ENCODE results near the gene PUS1.
"Not testable (repeated sequence)": the region's sequence is repeated elsewhere in the genome, so short reads cannot be mapped to it uniquely, and the experiment has no call there.

Gene PUS1

DNA sequence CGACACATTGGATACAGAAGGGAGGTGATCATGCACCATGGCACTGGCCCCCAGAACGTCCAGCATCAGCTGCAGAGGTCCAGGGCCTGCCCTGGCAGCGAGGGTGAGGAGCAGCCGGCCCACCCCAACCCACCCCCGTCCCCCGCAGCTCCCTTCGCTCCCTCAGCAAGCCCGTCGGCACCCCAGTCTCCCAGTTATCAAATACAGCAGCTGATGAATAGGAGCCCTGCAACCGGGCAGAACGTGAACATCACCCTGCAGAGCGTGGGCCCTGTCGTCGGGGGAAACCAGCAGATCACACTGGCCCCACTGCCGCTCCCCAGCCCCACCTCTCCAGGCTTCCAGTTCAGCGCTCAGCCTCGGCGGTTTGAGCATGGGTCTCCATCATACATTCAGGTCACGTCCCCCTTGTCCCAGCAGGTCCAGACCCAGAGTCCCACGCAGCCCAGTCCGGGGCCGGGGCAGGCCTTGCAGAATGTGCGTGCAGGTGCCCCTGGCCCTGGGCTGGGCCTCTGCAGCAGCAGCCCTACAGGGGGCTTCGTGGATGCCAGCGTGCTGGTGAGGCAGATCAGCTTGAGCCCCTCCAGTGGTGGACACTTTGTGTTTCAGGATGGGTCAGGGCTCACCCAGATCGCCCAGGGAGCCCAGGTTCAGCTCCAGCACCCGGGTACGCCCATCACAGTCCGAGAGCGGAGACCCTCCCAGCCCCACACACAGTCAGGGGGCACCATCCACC lies 31.7 kb downstream of the PUS1 start:
- not testable (repeated sequence) for DNase-seq (ENCODE audit: low read depth)

DNA sequence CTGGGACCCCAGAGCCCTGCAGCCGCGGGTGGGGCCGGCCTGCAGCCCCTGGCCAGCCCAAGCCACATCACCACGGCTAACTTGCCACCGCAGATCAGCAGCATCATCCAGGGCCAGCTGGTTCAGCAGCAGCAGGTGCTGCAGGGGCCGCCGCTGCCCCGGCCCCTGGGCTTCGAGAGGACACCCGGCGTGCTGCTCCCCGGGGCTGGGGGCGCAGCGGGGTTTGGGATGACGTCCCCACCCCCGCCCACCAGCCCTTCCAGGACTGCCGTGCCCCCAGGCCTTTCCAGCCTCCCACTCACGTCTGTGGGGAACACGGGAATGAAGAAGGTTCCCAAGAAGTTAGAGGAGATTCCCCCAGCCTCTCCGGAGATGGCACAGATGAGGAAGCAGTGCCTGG lies 32.3 kb downstream of the PUS1 start:
- not testable (repeated sequence) for DNase-seq (ENCODE audit: low read depth)

DNA sequence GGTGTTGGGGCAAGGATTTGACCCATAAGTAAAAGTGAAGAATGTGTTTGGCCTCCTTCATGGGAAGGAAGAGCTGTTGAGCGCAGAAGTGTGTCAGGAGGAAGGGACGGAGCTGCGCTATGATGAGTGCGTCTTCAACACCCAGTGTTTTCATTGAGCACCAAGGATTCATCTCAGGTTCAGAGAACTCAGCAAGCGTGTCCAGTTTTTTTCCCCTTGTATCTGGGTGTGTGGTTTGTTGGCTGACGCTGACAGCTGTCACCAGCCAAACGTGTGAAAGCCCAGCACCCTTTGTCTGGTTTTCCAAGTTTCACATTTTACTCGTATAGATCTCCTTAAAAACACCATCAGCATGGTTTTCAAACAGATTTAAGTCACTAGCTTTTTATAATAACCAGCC lies 33.0 kb downstream of the PUS1 start:
- no peak for DNase-seq (ENCODE audit: low read depth)

DNA sequence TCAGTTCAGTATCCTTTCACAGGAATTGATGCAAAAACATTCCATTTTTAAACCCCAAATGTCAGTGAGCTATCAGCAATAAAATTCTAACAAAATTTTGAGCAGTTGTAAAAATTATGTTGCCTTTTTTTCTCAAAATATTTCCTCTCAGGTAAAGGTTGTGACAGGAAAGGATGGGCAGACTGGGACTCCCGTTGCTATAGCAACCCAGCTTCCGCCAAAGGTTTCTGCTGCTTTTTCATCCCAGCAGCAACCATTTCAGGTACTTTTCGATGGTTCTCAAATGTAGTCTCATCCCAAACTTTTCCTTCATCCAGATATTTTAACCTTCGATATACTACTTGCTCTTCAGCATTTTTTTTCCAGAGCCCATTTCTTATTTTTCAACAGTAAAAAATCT lies 34.3 kb downstream of the PUS1 start:
- DNase-seq (ENCODE audit: low read depth) = no peak

DNA sequence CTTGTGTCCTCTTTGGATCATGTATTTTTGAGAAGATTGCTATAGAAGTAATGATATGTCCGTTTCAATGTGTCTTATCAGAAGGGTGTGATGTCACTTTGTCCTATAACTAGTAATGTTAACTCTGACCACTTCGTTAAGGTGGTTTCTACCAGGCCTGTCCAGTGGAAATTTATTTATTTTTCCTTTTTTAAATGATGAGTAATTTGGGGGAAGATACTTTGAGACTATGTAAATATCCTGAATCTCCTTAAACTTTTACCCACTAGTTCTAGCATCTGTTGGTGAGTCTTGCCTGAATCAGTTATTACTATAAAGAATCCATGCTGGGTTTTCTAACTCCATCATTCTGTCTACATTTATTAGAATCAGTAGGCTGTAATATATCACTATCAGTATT lies 36.0 kb downstream of the PUS1 start:
- DNase-seq (ENCODE audit: low read depth) = no peak

DNA sequence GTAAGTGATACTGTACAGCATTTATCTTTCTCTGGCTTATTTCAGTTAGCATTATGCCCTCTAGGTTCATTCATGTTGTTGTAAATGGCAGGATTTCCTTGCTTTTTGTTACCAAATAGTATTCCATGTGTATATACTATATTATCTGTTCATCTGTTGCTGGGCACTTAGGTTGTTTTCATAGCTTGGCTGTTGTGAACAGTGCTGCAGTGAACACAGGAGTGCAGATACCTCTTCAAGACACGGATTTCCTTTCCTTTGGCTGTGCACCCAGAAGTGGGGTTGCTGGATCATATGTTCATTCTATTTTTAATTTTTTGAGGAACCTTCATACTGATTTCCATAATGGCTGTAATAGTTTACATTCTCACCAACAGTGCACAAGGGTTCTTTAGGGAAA lies 42.1 kb downstream of the PUS1 start:
- DNase-seq (ENCODE audit: low read depth) = no peak

DNA sequence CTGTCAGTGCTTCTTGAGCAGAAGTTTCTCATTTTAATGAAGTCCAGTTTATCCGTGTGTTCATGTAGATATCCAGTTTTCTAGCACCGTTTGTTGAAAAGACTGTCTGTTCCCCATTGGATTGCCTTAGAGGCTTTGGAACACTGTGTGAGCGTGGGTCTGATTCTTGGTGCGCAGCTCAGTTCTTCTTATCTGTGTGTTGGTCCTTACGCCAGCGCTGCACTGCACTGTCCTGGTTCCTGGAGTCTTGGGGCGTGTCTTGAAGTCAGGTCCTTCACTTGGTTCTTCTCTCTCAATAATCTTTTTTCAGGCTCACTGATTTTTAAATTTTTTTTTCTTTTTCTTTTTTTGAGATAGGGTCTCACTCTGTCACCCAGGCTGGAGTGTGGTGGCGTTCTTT lies 46.2 kb downstream of the PUS1 start:
- no peak for DNase-seq (ENCODE audit: low read depth)

DNA sequence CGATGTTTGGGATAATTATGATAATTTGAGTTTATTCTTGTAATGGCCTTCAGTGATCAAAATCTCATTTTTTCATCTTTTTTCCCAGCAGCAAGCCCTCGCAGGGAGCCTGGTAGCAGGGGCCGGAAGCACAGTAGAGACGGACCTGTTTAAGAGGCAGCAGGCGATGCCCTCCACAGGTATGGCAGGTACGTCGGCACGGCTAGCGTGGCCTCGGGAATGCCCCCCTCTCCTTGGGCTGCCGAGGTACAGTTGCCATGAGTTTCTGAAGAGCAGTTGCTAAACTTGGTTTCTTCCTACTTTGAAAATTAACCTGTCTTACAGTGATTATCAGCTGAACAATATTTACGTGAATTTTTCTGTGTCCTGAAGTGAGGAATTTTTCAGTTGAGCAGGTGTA lies 50.5 kb downstream of the PUS1 start:
- DNase-seq (ENCODE audit: low read depth) = no peak

DNA sequence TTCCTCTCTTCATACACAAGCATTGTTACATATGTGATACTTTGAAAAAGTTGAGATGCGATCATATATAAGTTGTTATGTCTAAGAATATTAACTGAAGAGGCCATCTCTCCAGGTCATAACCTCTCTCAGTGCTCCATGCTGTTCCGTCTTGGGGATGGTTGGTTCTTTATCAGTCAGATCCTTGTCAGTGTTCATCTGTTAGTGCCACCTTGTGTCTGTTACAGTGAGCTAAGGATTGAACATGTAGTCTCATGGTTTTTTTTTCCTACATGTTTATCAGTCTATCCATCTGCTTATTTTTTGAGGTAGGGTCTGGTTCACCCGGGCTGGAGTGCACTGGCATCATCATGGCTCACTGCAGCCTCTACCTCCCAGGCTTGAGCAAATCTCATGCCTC lies 51.2 kb downstream of the PUS1 start:
- DNase-seq (ENCODE audit: low read depth) = no peak

DNA sequence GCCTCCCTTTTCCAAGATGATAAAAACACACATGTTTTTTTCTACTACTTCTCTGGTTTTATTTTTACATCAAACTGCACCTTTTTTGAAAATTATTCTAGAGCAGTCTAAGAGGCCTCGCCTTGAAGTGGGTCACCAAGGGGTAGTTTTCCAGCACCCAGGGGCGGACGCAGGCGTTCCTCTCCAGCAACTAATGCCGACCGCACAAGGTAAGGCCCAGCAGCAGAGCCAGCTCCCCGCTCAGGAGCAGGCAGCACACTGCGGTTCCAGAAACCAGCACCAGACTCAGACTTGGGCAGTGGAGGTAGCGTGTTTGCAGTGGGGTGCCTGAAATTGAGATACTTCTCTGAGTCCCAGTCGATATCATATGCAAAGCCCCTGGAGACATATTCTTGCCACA lies 52.3 kb downstream of the PUS1 start:
- DNase-seq (ENCODE audit: low read depth) = no peak

DNA sequence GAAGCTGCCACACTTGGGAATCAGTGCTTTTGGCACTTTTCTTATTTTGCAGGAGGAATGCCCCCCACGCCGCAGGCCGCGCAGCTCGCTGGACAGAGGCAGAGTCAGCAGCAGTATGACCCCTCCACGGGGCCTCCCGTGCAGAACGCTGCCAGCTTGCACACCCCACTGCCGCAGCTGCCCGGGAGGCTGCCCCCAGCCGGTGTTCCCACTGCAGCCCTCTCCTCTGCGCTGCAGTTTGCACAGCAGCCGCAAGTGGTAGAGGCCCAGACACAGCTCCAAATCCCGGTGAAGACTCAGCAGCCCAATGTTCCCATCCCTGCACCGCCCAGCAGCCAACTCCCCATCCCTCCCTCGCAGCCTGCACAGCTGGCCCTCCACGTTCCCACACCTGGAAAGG lies 53.0 kb downstream of the PUS1 start:
- no peak for DNase-seq (ENCODE audit: low read depth)

DNA sequence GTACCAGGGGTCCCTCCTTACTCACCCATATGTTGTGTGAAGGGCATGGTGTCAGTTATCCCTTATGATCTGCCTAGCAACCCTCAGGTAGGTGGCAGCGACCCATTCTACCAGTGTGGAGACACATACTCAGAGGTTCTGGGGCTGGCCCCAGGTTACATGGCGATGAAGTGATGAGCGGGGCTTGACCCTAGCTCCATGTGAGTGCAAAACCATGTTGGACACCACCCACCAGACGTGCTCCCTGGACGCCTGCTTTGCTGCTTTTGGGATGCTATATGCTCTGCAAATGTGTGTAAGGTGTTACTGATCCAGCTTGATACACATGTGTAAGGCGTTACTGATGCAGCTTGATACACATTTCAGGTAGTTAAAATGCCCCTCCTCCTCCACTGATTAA lies 54.0 kb downstream of the PUS1 start:
- DNase-seq (ENCODE audit: low read depth) = no peak

DNA sequence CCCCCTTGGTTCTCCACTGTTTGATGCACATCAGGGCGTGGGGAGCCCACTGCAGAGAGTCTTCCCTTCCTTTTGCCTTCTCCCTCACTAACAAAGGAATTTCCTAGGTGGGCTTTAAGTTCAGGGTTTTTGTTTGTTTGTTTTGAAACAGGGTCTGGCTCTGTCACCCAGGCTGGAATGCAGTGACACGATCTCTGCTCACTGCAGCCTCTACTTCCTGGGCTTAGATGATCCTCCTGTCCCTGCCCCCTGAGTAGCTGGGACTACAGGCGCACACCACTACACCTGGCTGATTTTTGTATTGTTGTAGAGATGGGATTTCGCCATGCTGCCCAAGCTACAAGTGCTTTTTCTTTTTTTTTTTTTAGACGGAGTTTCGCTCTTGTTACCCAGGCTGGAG lies 54.5 kb downstream of the PUS1 start:
- no peak for DNase-seq (ENCODE audit: low read depth)

DNA sequence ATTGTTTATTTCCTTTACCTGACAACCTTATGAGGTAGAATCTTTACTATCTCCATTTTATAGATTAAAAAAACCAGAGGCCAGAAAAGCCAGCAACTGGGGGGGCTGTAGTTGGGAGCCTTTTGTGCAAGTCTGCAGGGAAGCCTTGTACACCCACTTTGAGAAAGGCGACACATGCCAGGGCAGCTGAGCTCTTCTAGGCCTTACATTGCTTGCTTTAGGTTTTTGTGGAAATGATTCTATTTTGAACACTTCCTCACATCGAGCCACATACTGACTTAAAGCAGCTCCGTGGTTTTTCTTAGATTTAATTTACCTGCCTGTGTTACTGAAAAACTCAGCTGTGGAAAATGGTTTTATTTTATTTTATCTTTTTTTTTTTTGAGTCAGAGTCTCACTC lies 55.3 kb downstream of the PUS1 start:
- DNase-seq (ENCODE audit: low read depth) = no peak

DNA sequence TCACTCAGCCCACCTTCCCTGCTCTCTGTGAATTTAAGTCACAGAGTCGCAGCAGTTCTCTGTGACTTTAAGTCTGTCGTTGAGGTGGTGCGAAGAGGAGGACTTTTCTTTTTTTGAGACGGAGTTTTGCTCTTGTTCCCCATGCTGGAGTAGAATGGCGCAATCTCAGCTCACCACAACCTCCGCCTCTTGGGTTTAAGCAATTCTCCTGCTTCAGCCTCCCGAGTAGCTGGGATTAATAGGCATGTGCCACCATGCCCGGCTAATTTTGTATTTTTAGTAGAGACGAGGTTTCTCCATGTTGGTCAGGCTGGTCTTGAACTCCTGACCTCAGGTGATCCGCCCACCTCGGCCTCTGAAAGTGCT lies 56.4 kb downstream of the PUS1 start:
- DNase-seq (ENCODE audit: low read depth) = not testable (repeated sequence)

DNA sequence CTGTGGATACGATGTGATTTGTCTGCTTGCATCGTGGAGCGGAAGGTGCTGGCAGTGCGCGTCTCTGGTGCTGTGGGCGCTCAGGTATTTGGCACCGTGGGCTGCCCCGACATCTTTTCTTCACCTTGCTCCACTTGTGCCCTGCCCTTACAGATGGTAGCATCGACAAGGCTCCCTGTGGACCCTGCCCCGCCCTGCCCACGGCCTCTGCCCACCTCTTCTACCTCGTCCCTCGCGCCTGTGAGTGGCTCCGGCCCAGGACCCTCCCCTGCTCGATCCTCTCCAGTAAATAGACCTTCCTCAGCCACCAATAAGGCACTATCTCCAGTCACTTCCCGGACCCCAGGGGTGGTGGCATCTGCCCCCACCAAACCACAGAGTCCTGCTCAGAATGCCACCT lies 57.3 kb downstream of the PUS1 start:
- no peak for DNase-seq (ENCODE audit: low read depth)

DNA sequence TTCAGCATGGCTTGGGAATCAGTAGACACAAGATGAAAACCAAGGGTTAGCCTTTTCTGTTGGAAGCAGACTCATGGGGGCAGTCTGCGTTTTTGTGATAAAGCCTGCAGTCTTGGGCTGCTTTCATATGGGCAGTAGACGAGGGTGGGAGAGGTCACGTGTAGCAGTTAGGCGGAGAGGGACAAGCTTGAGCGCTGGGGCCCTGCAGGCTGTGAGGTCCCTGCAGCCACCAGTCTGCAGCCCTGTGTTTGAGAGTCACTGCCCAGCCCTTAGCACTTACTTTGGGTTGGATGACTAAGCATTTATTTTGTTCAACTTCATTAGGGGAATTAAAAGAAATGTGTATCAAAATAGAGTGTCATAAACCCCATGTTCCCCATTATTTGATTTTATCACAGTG lies 57.8 kb downstream of the PUS1 start:
- no peak for DNase-seq (ENCODE audit: low read depth)

DNA sequence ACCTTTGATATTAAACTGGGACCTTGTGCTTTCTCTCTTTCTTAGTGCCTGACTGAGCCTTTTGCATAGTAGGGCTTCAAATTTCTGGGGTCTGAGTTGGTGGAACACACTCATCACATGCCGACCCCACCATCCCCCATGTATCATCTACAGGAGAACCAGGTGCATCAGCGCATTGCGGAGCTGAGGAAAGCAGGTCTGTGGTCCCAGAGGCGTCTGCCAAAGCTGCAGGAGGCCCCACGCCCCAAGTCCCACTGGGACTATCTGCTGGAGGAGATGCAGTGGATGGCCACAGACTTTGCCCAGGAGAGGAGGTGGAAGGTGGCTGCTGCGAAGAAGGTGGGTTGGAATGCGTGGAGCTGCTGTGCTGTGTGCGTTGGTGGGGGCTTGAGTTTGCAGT lies 58.5 kb downstream of the PUS1 start:
- DNase-seq (ENCODE audit: low read depth) = no peak

DNA sequence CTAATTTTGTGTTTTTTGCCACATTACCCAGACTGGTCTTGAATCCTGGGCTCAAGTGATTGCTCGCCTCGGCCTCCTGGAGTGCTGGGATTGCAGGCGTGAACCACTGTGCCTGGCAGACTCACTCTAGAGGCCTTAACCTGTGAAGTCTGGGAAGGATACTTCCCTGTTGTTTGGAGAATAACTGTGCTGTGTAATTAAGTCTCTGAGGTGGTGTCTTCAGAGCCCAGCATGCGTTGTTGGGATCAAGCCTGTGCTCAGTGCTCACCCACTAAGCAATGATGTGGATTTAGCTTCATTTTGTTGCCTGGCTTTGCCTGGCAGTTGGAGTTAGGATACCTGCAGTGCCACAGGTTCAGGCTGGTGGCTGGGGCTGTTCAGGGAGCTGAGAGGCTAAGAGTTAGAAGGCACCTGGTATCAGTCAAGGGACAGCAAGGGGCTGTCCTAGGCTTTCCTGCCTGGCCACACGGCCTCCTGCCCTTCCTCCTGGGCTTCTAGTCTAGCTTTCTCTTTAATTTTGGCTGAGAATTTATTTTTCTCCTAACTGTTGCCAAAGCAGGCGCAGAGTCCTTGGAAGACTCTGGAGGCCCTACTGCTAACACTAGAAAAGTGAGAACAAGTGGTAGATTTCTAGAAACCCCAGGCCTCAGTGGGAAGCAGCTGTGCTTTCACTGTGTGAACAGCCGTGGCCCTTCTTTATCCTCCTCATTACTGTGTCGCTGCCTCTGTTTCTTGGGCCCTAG lies 59.1 kb downstream of the PUS1 start:
- DNase-seq (ENCODE audit: low read depth) = no peak

DNA sequence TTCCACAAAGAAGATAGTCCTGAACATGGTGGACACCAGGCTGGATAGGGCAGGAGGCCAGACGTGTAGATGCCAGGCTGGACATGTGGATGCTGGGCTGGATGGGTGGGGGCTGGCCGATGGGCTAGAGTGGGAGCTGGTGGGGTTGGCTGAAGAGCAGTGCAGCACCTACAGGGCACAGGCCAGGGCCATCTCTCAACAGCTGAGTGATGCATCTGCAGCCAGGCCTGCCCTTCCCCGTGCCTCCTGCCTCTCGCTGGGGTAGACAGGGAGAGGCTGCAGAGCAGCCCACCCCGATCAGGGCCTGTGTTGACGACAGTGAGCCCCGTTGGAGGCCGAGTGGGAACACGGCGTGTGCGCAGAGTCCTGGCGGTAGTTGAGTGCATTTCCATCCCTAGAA lies 59.9 kb downstream of the PUS1 start:
- no peak for DNase-seq (ENCODE audit: low read depth)

DNA sequence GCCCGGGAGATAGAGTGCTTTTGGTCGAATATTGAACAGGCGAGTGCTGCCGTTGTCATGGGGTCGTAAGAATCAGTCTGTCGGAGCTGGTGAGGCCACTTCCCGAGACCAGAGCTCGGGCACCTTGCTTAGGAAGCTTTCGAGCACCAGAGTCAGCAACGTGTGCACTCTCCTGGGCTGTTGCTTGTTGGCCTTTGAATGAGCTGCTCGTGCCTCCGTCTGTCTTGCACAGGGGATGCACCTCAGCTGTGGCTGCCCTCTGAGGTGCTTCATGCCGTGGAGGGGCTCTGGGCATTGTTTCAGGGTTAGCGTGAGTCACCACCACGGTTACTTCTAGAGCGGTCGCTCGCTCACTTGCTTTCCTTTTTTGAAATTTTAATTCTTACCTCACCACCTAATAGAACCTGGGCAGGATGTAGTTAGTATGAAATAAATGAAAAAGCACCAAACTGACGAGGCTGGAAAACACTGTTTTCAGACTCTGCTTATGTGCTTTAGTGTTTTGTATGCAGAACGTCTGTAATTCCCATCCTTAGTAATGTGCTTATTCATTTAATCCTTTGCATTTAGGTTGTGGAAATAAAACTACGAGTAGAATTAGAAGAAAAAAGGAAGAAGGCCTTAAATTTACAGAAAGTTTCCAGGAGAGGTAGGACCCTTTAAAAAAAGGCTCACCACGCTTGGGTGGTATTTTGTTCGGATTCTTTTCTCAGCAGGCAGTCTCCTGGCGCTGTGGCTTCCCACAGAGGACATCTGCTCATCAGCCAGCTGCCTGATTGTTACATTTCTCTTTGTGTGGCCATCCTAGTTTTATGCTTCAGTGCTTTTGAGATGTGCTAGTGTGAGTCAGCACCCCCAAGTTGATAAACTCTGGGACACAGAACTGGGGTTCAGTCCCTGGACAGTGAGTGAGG lies 61.2 kb downstream of the PUS1 start:
- DNase-seq (ENCODE audit: low read depth) = no peak

DNA sequence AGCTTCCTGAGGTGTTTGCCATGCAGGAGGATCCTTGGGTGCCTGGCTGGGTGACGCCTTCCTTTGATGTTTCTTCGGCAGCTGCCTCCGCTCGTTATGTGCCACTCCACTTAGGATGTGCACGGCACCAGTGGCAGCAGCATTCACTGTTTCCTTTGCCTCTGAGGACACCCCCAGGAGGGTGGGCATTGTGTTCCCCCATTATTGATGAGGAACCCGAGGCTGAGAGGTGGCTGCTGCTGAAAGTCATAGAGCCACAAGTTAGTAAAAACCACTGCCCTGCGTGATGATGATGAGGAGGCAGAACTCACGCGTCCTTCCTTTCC lies 61.9 kb downstream of the PUS1 start:
- no peak for DNase-seq (ENCODE audit: low read depth)

DNA sequence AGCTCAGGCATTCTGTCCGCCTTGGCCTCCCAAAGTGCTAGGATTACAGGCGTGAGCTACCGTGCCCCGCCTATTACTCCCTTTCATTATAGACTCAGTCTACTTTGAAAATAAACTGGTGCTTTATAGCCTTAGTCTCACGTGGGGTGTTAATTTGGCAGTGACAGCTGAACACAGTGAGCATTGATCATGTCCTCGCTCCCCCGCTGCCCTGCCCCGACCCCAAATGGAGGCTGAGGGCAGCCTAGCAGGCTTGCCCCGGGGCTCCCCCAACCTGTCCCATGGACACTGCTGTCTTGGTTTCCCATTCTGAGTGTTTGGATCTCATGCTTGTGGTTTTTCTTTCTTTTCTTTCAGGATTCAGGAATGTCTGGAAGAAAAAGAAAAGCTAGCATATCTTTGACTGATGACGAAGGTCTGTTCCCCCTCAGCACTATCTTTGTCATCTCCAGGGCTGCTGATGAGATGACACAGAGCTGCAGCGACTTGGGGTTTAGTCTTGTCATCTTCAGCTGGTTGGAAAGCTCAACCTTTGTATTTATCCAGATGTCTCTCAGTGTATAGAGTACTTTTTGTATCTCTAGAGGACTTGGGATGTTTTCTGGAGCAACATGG lies 62.8 kb downstream of the PUS1 start:
- no peak for DNase-seq (ENCODE audit: low read depth)
